GM21619 (cell line): ENCODE data around the gene CPAMD8.
A peak's percentile ranks its signal among the peaks of the same experiment; 100 is the strongest.

Source experiments
- ATAC-seq: cut with Tn5 transposase; IDR thresholded peaks from one replicate; pipeline ENCODE4 v1.9.1; 2021; ENCODE audit not compliant: unreplicated experiment

Gene CPAMD8

DNA sequence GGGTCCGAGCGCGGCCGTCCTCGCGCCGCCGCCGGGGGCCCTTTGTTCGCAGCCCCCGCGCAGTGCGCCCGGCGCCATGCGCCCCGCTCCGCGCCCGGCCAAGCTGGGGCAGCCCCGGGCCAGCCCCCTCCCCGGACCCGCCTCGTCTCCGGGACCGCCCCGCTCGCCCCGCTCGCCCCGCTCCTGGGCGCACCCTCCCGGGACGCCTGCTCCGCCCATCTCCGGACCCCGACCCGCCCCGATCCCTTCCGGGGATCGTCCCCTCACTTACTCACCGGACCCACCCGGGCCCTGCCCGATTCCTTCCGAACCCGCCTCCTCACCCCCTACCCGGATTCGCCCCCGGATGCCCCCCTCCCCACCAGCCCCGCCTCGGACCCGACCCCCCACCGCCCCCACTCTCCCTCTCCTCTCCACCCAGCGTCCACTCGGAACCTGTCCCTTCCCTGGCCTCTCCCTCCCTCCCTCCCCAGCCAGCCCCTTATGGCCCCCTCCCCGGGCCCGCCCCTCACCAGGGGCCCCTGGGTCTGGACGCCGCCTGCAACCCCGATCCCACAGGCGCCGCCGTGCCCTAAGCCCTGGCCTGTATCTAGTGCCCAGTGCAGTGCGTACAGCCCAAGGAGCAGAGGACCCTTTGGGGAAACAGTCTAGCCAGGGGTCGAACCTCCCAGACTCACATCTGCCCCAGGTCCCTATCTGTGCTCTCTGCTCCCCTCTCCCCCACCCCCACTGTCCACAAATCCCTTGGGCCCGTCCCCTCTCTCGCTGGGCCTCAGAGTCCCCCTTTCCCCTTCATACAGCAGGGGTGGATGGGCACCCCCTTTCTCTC lies at the start of gene CPAMD8:
Gene CPAMD8, minus strand, starts transcription at position 105 of the 829 bp plus-strand sequence. CDS start 168 bp downstream, outside the sequence.
- ATAC-seq: no peak

DNA sequence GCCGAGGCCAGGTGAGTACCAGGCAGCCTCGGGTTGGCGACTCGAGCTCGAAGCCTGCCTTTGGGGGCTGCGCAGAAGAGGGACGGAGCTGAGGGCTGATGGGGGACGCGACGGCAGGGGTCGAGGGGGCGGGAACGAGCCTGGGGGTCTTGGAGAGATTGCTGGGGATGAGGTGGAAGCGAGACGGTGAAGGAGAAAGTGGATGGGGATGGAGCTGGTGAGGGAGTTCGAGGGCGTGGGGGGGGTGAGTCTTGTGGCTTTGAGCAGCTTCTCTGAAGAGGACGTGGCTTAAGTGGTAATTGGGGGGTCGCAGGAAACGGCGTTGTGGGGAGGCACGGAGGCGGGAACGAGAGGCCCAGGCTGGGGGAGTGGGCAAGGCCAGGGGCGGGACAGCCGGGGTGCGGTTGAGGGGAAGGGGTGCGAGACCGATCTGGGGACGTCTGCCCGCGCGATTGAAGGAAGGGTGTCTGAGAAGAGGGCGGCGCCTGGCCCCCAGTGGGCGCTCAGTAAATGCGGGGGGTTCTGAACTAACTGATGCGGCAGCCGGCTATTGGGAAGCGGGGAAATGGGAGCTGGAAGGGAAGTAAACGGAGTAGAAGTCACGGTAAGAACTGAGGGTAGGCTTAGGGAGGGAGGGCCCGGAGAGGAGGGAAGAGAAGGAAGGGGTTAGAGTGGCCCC lies 49.4 kb upstream of the CPAMD8 start:
- ATAC-seq: no peak

DNA sequence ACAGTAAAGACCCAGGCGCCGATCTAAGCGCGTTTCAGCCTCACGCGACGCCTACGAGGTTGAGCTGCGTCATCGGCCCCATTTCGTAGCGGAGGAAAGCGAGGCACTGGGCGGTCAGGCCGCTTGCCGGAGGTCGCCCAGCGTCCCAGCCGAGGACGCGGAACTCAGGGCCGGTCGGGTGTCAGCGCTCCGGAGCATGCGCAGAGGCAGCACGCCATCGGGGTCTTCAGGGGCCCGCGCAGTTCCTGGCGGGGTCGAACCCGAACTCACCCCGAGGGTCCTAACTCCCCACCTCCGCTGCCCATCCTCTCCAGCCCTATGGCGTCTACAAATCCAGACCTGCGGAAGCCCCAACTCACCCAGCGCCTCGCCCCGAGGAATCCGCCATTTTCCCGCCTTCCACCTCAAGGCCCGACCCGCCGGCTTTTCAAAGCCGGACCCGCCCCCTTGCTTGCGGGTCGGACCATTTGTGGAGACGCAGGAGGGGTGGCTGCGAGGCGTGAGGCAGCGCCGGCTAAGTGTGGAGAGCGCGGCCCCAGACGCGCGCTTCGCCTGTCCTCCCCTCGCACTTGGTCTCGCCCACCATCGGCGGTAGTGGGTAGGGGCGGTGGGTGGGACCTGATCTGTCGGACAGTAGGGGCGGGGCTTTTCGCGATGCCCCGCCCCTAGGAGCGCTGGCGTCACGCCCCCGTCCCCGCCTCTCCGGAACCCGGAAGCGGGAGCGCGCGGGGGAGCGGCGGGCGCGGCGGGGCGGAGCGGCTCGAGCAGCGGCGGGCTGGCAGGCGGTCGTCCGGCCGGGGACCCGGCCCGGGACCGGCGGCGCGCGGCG lies 48.6 kb upstream of the CPAMD8 start, which contains the start of the genes HAUS8 and MYO9B:
Gene HAUS8, minus strand, starts transcription at position 418 of the 829 bp plus-strand sequence. Its CDS starts 30 bp downstream, at position 388.
Gene MYO9B, plus strand, starts transcription at position 743 of the 829 bp plus-strand sequence. CDS start 25,941 bp downstream, outside the sequence.
- ATAC-seq: peak; percentile 62

DNA sequence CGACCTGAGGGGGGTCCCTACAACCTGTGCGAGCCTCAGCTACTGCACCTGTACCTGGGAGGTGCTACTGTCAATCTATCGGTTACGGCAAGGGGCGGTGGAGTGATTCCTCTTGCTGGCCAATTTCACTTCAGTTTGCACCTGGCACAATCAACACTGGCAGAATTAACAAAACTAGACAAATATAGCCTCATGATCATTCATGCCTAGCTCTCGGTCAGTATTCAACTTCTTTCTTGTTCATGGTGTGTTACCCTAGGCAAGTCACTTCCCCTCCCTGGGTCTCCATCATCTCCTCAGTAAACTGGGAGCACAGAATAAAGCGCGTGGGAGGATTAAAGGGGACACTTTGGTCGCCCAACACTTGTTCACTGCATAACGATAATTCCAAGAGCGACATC lies 48.0 kb upstream of the CPAMD8 start:
- ATAC-seq: no peak

DNA sequence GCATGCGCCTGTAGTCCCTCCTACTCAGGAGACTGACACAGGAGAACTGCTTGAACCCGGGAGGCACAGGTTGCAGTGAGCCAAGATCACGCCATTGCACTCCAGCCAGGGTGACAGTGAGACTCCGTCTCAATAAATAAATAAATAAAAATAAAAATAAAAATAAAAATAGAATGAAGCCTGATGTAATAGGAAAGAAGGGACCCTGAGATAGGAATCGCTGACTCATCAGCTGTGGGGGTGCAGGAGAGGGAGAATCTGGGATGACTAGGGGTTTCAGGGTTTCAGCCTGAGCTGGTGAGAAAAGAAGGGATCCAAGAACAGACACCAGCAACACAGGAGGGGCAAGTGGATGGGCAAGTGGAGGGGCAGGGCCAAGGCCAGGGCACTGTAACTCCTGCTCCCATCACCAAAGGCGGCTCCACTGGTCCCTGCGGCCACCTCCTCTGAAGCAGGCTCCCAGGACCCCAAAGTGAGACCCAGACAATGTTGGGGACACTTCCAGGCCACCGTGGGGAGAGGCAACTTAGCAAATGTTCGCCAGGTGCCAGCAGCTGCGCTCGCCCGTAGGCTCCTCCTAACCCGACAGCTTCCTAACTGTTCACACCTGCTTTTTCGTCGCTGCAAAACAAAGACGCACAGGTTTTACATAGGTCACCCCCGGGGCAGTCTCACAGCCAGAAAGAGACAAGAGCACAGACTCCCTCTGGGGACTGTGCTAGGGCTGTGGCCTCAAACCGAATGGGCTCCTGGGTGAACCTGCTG lies 47.4 kb upstream of the CPAMD8 start:
- no peak for ATAC-seq

DNA sequence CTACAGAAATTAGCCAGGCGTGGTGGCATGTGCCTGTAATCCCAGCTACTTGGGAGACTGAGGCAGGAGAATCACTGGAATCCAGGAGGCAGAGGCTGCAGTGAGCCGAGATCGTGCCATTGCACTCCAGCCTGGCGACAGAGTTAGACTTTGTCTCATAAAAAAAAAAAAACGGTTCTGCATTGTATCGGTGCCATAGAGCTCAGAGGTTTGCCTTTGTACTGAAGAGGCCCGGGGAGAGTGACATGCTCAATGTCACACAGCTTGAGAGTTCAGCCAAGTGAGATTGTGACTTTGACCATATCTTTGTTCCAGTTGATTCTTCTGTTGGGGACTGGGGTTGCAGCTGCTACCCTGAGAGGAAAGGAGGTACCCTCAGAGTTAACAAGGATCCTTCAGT lies 44.3 kb upstream of the CPAMD8 start:
- no peak for ATAC-seq

DNA sequence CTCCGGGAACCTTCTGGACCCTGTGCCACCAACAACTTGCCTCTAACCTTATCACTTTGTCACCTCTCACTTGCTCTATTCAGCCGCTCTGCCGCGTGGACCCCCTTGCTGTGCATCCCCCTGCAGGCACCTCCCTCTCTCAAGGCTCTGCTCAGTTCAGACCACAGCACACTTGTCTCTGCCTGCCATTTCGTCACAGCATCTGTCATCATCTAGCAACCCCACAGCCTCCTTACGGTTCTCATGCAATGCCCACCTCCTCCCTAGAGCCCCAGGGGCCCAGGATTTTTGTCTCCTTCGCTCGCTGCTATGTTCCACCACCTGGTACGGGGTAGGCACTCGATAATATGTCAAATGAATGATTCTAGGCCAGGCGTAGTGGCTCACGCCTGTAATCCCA lies 43.8 kb upstream of the CPAMD8 start:
- ATAC-seq: no peak

DNA sequence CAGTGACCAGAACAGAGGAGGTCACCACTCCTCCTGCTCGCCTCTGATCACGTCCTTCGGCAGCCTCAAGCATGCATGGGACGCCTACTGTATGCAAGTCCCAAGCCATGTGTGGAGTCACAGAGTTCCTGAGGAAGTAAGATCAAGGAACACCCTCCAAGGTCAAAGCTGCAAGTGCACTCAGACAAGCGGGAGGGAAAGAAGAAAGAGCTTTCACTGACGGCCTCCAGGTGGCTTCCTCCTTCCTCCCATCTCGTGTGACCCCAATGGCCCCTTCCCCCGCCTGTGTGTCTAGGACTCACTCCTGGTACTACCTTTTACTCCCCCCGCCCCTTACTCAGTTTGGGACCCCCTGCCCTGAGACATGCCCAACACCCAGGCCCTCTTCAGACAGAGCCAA lies 42.6 kb upstream of the CPAMD8 start:
- ATAC-seq: no peak

DNA sequence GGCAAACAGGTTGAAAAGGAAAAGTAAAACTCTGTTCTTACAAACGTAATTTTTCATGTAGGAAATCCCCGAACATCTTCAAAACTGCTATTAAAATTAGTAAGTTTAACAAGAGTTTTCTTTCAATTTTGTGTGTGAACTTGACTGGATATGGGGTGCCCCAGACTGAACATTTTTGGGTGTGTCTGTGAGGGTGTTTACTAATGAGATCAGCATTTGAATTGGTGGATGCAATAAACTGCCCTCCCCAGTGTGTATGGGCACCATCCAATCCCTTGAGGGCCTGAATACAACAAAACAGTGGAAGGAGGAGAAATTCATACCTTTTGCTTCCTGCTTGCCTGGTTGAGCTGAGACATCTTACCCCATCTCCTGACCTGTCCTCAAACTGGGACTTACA lies 36.8 kb upstream of the CPAMD8 start:
- ATAC-seq: no peak

DNA sequence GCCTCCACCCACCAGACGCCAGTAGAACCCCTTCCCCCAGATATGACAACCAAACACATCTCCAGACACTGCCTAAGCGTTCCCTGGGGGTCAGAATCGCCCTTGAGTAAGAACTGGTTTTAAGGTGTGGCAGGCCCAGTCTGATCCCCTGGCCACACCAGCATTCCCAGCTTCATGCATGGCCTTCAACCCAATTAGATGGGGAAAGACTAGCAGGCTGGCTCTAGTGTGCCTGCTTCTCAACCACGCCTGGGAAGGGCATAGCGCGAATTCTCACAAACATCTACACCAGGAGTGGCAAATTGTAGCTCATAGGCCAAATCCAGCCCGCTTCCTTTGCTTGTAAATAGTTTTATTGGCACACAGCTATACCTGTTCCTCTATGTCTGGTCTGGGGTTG lies 35.1 kb upstream of the CPAMD8 start:
- ATAC-seq: no peak

DNA sequence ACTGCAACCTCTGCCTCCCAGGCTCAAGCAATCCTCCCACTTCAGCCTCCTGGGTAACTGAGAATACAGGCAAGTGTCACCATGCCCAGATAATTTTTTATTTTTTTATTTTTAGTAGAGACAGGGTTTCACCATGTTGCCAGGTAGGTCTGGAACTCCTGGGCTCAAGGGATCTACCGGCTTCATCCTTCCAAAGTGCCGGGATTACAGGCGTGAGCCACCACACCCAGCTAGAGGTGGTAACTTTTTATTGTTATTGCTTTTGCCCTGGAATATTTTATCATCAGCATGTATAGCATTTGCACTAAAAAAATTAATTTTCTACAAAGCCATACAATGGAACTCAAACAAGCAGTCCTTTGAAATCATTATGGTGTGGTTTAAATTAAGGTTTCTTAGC lies 34.6 kb upstream of the CPAMD8 start:
- ATAC-seq: no peak

DNA sequence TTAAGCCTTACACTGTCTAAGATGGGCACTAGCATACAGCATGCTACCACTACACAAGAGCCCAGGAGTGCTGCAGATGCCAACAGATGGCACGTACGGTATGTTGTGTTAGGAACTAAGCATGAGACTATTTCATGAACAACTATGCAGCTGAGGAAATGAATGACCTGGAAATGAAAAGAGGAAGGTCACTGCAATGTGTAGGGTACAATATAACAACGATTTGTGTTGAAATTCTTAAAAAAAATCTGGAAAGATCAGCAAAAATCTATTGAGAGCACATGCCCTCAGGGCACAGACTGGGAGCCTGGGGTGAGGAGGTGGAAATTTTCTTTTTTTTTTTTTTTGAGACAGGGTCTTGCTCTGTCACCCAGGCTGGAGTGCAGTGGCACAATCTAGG lies 34.2 kb upstream of the CPAMD8 start:
- no peak for ATAC-seq

DNA sequence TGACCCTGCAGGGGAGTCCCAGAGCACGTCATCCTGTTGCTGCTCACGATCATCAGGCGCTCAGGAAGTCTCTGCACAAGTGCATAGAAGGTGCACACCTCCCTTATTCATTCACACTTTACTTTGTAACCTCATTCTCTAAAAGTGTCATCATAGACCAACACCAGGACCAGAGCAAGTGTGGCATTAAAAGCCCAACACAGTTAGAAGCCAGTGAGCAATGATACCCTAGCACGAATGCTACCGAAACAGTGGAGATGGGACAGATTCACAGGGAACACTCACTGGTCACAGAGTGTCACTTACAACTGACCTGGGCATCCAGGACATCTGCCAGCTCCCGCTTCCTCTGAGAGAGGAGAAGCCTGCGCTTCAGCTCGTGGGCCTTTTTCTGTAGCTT lies 31.6 kb upstream of the CPAMD8 start:
- no peak for ATAC-seq

DNA sequence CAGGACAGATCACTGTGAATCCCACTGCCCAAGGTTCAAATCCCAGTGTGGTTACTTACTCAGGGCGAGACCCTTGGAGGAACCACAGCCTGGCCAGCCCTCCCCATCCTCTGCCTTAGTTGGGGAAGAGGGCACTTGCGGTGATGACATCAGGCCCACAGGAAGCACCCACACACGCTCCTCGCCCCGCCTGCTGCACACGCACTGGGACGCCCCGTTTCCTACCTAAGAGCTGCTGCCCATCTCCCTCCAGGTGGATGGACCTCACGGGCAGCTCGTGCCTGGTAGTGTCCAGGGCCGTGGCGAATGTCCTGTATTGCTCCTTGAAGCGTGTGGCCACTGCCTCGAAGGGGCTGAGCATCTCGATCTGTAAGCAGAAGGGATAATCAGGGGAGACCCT lies 29.0 kb upstream of the CPAMD8 start:
- no peak for ATAC-seq

DNA sequence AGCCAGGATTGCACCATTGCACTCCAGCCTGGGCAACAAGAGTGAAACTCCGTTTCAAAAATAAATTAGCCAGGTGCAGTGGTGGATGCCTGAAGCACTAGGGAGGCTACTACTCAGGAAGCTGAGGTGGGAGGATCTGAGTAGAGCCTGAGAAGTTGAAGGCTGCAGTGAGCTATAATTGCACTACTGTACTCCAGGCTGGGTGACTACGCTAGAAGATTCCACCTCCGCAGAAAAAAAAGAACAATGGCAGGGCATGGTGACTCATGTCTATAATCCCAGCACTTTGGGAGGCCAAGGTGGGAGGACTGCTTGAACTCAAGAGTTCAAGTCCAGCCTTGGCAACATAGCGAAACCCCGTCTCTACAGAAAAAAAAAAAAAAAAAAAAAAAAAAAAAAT lies 28.1 kb upstream of the CPAMD8 start:
- ATAC-seq: no peak

DNA sequence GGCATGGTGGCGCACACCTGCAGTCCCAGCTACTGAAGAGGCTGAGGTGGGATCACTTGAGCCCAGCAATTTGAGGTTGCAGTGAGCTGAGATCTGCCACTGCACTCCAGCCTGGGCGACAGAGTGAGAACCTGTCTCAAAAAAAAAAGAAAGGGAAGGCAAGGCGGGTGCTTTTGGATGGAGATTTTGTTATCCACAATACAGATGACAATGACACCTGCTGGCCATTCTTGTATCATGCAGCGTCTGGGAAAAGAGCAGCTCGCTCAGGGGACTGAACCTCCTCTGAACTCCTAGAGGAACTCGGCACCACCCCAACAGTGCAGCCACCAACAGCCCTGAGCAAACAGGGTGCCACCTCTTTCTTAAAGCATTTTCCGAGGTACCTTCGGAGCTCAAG lies 25.8 kb upstream of the CPAMD8 start:
- ATAC-seq: no peak

DNA sequence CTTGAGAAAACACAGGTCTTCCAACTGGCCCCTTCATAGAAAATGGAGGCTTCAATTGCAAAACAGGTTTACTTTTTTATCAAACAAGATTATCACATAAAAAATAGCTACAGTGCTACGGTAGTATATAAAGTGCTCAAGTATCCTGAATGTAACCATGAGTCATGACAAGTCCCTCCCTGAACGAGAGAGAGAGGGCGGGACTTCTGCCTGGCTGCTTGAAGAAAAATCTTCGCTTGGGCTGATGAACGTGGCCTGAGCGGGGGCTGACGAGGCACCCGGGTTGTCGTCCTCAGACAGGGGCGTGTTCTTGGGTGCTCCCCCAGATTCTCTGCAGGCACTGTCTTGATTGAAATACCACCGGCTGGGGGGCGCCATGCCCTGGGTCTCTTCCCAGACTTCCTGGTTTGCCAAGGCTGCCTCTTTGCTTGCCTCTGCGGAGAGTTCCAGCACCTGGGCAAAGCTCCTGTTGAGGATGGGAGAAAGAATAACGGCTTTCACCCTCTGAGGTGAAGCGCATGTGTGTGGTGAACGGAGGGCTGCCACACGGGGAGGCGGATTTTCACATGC lies 23.2 kb upstream of the CPAMD8 start:
- ATAC-seq: no peak

DNA sequence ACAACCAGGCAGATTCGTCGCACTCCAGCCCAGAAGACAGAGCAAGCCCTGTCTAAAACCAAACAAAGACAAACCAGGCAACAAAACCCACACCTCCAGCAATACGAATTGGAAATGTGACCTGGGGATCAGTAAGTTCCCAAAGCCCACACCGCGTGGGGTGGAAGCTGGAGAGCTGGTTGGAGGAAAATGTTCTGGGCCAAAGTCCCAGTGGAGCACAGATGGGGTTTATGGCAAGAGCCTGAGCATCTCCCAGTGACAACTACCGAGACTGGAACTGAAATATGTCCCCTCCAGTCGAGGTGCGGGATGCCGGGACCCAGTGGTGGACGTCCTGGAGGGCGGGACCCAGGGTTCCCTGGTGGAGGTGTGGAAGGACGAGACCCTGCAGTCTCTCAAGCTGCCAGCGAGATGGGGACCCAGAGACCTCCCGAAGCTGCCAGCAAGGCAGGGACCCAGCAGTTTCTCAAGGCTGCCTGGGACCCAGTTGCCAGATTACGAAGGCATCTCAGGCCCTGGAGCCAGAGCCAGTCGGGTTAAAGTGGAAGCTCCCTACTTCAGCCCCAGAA lies 22.4 kb upstream of the CPAMD8 start:
- ATAC-seq: no peak

DNA sequence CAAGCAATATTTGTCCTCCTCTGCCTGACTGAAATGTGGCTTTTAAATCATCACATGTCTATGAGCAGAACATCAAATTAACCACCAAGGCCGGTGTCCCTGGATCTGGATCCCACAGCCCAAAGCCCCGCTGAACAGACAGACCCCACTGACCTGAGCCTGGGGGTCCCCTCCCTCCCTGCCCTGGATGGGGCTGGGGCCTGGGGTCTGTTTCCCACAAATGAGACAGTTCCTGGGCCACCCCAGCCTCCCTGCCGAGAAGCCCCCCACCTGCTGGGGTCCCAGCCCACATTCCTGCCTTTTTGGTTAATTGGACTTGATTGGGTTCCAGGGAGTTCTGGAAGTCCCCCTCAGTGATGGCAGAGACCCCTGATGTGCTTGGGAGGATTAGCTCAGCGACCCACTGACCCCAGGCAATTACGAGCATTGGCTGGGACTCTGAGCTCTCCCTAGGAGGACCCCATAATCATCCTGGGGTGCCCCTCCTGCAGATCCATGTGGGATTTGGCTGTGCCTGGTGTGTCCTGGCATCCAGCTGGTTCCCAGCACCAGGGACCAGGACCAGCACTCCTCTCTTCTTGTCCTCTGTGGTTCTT lies 19.4 kb upstream of the CPAMD8 start:
- ATAC-seq: no peak

DNA sequence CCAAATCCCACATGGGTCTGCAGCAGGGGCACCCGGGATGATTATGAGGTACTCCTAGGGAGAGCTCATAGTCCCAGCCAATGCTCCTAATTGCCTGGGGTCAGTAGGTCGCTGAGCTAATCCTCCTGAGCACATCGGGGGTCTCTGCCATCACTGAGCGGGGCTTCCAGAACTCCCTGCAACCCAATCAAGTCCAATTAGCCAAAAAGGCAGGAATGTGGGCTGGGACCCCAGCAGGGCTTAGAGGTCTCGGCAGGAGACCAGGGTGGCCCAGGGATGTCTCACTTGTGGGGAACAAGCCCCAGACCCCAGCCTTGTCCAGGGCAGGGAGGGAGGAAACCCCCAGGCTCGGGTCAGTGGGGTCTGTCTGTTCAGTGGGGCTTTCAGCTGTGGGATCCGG lies 17.1 kb upstream of the CPAMD8 start:
- no peak for ATAC-seq
